ENCODE data around the gene SKIDA1. TPM values are rescaled to one million over a fixed set of nuclear protein-coding genes. Genes with fewer than 3 reads are reported as not detected.
A peak's percentile ranks its signal among the peaks of the same experiment; 100 is the strongest.

SKIDA1 gene
- total RNA-seq, 1 experiment from 2014 or later: 9.3 TPM

GRCh38 chr10:21490711-21491105, 34.8 kb downstream of the SKIDA1 start:
- BruUV-seq (replicated peaks): no TSS peak
- no peak overlapping the region for H3K4me3 ChIP-seq (ENCODE audit: low read depth in 2 of 2, low read length in 2 of 2)
- POLR2A ChIA-PET: no interaction called here
- no peak for DNase-seq (ENCODE audit: low read depth, low spot score)
- H3K4me1 ChIP-seq (ENCODE audit: control insufficient read depth, insufficient read depth, low read length): peaks cover 43% of the 10 kb centered on the region
- peak overlapping the region; percentile 98 for H3K27ac ChIP-seq (ENCODE audit: low read length)
- no peaks in the 10 kb centered on the region for H3K9me3 ChIP-seq (ENCODE audit: control insufficient read depth, insufficient read depth, low read depth, low read length)
- ATAC-seq: no peak
- no peaks in the 10 kb centered on the region for H3K27me3 ChIP-seq (ENCODE audit: control insufficient read depth, insufficient read depth, low read length)
- TF ChIP-seq POLR2AphosphoS5 (IDR thresholded peaks at IDR 0.05; ENCODE audit: low read depth, low read length) (no peak), SIN3A (IDR thresholded peaks at IDR 0.05; ENCODE audit: borderline replicate concordance, insufficient read depth, low read depth, low read length) (no peak), TCF7L2 (IDR thresholded peaks at IDR 0.05; ENCODE audit: low read depth, low read length) (no peak)
- TF ChIP-seq, protein P1, sequence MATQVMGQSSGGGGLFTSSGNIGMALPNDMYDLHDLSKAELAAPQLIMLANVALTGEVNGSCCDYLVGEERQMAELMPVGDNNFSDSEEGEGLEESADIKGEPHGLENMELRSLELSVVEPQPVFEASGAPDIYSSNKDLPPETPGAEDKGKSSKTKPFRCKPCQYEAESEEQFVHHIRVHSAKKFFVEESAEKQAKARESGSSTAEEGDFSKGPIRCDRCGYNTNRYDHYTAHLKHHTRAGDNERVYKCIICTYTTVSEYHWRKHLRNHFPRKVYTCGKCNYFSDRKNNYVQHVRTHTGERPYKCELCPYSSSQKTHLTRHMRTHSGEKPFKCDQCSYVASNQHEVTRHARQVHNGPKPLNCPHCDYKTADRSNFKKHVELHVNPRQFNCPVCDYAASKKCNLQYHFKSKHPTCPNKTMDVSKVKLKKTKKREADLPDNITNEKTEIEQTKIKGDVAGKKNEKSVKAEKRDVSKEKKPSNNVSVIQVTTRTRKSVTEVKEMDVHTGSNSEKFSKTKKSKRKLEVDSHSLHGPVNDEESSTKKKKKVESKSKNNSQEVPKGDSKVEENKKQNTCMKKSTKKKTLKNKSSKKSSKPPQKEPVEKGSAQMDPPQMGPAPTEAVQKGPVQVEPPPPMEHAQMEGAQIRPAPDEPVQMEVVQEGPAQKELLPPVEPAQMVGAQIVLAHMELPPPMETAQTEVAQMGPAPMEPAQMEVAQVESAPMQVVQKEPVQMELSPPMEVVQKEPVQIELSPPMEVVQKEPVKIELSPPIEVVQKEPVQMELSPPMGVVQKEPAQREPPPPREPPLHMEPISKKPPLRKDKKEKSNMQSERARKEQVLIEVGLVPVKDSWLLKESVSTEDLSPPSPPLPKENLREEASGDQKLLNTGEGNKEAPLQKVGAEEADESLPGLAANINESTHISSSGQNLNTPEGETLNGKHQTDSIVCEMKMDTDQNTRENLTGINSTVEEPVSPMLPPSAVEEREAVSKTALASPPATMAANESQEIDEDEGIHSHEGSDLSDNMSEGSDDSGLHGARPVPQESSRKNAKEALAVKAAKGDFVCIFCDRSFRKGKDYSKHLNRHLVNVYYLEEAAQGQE (IDR thresholded peaks at IDR 0.05; ENCODE audit: insufficient read depth in 1 of 2, low read depth in 2 of 2, low read length in 1 of 2): no peak
- TF ChIP-seq, protein P2, sequence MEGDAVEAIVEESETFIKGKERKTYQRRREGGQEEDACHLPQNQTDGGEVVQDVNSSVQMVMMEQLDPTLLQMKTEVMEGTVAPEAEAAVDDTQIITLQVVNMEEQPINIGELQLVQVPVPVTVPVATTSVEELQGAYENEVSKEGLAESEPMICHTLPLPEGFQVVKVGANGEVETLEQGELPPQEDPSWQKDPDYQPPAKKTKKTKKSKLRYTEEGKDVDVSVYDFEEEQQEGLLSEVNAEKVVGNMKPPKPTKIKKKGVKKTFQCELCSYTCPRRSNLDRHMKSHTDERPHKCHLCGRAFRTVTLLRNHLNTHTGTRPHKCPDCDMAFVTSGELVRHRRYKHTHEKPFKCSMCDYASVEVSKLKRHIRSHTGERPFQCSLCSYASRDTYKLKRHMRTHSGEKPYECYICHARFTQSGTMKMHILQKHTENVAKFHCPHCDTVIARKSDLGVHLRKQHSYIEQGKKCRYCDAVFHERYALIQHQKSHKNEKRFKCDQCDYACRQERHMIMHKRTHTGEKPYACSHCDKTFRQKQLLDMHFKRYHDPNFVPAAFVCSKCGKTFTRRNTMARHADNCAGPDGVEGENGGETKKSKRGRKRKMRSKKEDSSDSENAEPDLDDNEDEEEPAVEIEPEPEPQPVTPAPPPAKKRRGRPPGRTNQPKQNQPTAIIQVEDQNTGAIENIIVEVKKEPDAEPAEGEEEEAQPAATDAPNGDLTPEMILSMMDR (IDR thresholded peaks at IDR 0.05): no peak
- in situ Hi-C loops (cut with HindIII; ENCODE audit: low pct_unique_long_range_greater_than_20kb, low sequenced_read_pairs): no loop called here
- no peaks in the 10 kb centered on the region; the same call in 1 of the 2 replicates for H3K36me3 ChIP-seq (ENCODE audit: control insufficient read depth, insufficient read depth, low read length)
- CTCF ChIA-PET: no interaction called here
- intact Hi-C loops (cut with micrococcal nuclease; ENCODE audit: unreplicated experiment): loop anchor here (5.0 to 10.0 kb wide), 3 partner anchors 126 to 464 kb away; no protein-coding TSS in a partner anchor

- TF ChIP-seq SIN3A (IDR thresholded peaks at IDR 0.05; ENCODE audit: borderline replicate concordance, insufficient read depth, low read depth, low read length): no peak
- TF ChIP-seq, protein P2 (IDR thresholded peaks at IDR 0.05): no peak
- TF ChIP-seq, protein P1 (IDR thresholded peaks at IDR 0.05; ENCODE audit: insufficient read depth in 1 of 2, low read depth in 2 of 2, low read length in 1 of 2): no peak
- TF ChIP-seq TCF7L2 (IDR thresholded peaks at IDR 0.05; ENCODE audit: low read depth, low read length): no peak
- TF ChIP-seq POLR2AphosphoS5 (IDR thresholded peaks at IDR 0.05; ENCODE audit: low read depth, low read length): no peak
- ATAC-seq (no peak), DNase-seq (ENCODE audit: low read depth, low spot score) (no peak)
- Histone ChIP-seq H3K9me3 (ENCODE audit: control insufficient read depth, insufficient read depth, low read depth, low read length) (no peaks in the 10 kb centered on the region), H3K27me3 (ENCODE audit: control insufficient read depth, insufficient read depth, low read length) (no peaks in the 10 kb centered on the region), H3K4me1 (ENCODE audit: control insufficient read depth, insufficient read depth, low read length) (peaks cover 43% of the 10 kb centered on the region), H3K4me3 (ENCODE audit: low read depth in 2 of 2, low read length in 2 of 2) (no peak overlapping the region), H3K27ac (ENCODE audit: low read length) (peak overlapping the region; percentile 98), H3K36me3 (ENCODE audit: control insufficient read depth, insufficient read depth, low read length) (no peaks in the 10 kb centered on the region; the same call in 1 of the 2 replicates)
- ChIA-PET CTCF (no interaction called here), POLR2A (interaction anchor here (0.7 kb wide), 1 partner anchor 48 kb away, joined by 11 read pairs; no protein-coding TSS in a partner anchor)
- intact Hi-C loops (cut with micrococcal nuclease; ENCODE audit: unreplicated experiment): loop anchor here (5.0 to 10.0 kb wide), 3 partner anchors 125 to 465 kb away; no protein-coding TSS in a partner anchor
- in situ Hi-C loops (cut with HindIII; ENCODE audit: low pct_unique_long_range_greater_than_20kb, low sequenced_read_pairs): no loop called here
- no TSS peak for BruUV-seq (replicated peaks)
Observed at GRCh38 chr10:21490028-21490710, 35.3 kb downstream of the SKIDA1 start.
